HG02981 (cell line): ENCODE measurements around the gene SRRD.
"Not testable (repeated sequence)": the region's sequence is repeated elsewhere in the genome, so short reads cannot be mapped to it uniquely, and the experiment has no call there.

ENCODE experiments used
- ATAC-seq: cut with Tn5 transposase; IDR thresholded peaks from one replicate; pipeline ENCODE4 v1.9.1; 2021; ENCODE audit warnings: mild to moderate bottlenecking, moderate library complexity; ENCODE audit not compliant: unreplicated experiment

SRRD gene

GRCh38 chr22:26516503-26516902 is 32.8 kb downstream of the SRRD start:
- ATAC-seq = no peak

DNA sequence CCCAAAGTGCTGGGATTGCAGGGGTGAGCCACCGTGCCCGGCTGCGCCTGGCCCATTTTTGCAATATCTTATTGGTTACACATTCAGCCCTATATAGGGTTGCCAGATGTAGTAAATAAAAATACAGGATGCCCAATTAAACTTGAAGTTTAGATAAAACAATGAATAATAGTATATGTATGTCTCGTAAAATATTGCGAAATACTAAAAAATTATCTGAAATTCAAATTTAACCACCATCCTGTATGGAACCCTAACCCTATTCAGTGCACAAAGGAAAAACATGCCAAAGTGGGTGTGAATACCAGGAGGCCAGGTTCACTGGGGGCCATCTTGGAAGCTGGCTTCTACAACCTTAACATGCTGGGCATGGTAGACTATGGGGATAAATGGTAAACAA is 33.8 kb downstream of the SRRD start:
- no peak for ATAC-seq

DNA sequence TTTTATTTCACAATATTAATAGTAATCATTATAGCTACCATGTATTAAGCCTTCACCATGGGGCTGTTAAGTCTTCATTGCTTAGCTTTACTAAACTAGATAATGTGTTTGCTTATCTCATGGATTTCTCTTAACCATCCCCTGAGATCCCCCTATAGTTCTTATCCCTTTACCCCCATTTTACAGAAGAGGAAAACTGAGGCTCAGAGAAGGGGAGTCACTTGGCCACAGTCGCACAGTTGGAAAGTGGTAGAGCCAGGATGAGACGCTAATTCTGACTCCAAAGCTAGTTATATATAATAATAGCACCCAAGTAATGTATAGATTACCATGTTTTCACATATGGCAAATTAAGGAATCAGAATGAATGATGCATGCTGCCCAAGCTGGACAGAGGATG is 38.3 kb downstream of the SRRD start:
- ATAC-seq = no peak

DNA sequence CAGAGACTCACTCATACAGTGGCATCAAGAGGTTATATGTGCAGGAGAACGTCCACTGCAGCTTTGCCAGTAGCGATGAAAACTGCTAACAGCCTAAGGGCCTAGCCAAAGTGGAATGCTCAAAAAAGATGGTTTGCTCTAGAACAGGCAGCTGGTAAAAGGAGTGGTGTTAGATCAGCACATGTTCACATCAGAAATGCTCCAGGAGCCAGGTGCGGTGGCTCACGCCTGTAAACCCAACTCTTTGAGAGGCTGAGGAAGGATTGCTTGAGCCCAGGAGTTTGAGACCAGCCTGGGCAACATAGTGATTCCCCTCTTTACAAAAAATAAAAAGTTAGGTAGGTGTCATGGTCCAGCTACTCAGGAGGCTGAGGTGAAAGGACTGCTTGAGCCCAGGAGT is 38.9 kb downstream of the SRRD start:
- ATAC-seq = no peak

- ATAC-seq = no peak
Measured at GRCh38 chr22:26524870-26525269, 41.2 kb downstream of the SRRD start.

DNA sequence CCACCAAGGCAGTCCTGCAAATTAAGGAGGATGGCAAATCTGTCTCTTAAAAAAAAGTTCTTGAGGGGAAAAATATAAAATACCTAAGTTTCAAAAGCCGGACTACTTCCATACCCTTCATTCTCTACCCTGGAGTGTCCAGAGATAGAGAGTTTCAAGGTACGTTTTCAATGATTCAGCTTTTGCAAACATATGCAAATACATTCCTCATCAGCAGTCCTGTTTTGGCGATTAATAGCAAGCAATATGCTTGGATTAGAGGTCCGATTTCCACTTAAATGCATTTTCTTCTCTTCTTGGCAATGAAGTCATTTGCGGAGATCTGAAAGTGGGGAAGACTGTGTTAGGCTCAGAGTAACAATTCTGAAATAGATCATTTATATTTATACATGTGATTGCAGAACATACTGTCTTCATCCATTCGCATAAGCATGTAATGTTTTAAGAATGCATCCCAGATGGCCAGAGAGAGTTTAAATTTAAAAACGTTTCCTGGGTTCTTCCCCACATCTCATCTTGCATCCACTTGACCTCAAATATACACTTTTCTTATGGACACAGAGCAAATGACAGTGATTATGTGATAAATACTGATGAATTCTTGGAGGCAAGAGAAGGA is 42.4 kb downstream of the SRRD start:
- ATAC-seq = no peak

DNA sequence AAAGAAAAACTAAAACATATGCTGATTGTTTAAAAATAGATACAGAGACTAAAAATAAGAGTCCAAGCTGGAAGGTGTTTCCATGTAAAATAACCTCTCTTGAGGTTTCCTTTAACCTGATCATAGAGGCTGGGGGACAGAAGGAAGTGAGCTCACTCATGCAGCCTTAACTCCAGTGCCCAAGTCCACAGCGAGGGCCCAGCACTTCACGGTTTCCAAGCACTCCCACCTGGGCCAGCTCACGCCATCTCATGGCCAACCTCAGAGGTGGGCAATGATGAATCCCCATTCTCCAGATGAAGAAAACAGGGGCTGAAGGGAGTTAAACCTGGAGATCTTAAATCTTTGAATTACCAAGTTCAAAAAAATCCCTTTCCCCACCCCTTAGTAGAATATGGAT is 43.5 kb downstream of the SRRD start:
- no peak for ATAC-seq

GRCh38 chr22:26527574-26528465 is 44.1 kb downstream of the SRRD start:
- no peak for ATAC-seq

DNA sequence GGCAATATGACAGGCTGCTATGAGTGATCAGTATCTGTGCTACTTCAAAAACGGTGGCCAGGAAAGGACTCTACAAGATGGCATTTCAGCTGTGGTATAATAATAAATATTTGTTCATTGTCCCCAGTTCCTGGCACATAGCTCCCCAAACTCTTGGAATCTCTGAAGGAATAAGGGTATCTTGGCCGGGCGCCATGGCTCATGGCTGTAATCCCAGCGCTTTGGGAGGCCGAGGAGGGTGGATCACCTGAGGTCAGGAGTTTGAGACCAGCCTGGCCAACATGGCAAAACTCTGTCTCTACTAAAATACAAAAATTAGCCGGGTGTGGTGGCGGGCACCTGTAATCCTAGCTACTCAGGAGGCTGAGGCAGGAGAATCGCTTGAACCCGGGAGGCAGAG is 44.8 kb downstream of the SRRD start:
- ATAC-seq = not testable (repeated sequence)

- no peak for ATAC-seq
Measured at GRCh38 chr22:26529345-26529744, 45.7 kb downstream of the SRRD start.

DNA sequence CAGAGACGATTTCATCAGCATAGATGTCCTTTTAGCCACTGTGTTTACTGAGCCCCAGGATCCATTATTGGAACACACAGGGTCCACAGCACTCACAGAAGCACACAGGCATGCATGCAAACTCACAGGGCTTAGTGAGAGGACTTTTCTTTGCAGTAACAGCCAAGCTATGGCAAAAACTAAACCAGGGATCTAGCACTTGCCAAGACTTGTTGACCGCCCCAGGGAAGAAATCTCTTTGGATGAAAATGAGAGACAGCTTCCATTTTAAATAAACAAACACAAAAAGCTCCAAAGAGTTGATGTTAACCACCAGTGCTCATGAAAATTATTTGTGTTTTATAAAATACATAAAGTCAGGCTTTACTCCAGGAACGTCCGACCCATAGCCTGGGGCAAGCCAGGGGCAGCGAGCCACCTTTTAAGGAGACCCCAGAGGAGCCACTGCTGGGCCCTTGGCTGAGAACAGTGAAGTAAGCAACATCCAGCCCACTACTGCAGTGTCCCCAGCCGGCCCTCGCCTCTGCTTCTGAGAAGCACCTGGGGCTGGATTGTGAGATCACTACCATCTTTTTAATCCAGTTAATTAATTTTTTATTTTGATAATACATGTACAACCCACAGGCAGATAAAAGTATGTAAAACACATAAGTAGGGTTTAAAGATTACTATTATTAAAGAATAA is 50.6 kb downstream of the SRRD start:
- ATAC-seq = no peak

DNA sequence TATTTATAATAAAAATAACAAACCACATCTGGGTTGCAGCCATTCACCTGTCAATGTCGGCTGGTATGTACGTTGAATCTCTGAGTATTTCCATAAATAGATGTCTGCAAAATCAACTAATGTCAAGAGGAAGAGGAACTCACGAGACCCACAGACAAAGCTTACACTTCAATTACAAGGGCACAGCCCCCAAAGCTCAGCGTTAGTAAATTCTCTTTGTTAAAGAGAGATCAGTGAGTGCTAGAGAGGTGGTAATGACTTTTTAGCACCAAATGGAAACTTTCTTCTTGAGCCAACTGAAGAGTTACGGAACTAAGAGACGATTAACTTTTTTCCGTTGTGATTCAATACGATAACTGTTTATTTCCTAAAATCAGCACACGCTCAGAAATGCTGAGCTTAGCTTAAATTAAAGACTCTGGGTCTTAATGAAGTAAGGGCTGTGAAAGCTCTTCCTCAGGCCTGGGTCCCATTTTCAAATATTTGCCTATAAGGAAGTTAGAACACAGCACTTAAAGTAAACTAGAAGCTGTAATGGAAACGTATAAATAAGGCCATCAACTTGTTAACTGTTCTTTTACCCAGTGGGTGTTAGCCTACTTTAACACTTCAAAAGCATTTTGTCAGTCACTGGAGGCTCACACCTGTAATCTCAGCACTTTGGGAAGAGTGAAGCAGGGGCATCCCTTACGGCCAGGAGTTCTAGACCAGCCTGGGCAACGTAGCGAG is 51.4 kb downstream of the SRRD start:
- no peak for ATAC-seq

- no peak for ATAC-seq
Measured at GRCh38 chr22:26535603-26535908, 51.9 kb downstream of the SRRD start.

DNA sequence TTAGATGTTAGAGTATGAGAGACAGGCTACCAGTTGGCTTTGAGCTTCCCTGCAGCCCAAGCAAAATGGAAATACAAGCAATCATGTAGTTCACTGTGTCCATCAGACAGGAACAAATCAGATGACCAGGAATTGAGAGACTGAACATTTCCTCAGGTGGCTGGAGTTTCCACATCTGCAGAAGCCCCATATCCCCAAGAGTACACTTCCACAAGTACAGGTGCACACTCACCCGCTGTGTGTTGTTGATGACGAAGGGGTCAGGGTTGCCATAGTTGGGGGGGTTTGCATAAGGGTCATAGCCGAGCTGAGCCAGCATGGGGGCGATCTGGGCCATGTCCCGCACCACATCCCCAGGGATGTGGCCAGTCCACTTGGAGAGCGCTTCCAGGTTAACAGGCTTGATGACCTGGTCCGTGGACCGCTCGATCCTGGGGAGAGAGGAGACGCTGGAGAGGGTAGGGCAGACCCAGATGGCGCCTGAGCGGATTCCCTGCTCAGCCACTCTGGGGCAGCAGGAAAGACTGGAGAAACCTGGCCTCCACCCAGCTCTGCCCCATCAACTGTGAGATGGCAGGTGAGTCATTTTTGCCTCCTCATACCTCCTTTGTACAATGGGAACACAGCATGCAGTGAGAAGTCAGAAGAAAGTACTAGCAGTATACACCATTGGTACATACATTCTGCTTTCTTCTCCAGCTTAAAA is 52.5 kb downstream of the SRRD start:
- no peak for ATAC-seq

- ATAC-seq = no peak
Measured at GRCh38 chr22:26536762-26537134, 53.1 kb downstream of the SRRD start.

DNA sequence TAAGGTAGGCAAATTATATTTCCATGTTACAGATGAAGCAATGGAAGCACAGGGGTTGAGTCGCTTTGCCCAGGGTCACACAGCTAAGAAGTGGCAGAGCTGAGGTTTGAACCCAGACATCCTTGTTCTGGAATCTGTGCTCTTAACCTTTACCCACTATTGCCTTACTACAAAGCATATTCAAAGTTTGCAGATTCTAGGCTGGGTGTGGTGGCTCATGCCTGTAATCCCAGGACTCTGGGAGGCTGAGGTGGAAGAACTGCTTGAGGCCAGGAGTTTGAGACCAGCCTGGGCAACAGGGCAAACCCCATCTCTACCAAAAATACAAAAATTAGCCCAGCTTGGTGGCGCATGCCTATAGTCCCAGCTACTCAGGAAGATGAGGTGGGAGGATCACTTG is 56.4 kb downstream of the SRRD start:
- ATAC-seq = no peak

- ATAC-seq = no peak
Measured at GRCh38 chr22:26541167-26541819, 57.6 kb downstream of the SRRD start.

- ATAC-seq = no peak
Measured at GRCh38 chr22:26542831-26543230, 59.2 kb downstream of the SRRD start.
